ENCODE measurements around the gene CTBP1. TPM values are rescaled to one million over a fixed set of nuclear protein-coding genes. Genes with fewer than 3 reads are reported as not detected.

Gene CTBP1
- total and polyA plus RNA-seq, 9 of the 15 experiments (the other 6 are each of a cell fraction or from before 2014, with no cell fraction given), result 14.5 to 162 (median 68.2) TPM

DNA sequence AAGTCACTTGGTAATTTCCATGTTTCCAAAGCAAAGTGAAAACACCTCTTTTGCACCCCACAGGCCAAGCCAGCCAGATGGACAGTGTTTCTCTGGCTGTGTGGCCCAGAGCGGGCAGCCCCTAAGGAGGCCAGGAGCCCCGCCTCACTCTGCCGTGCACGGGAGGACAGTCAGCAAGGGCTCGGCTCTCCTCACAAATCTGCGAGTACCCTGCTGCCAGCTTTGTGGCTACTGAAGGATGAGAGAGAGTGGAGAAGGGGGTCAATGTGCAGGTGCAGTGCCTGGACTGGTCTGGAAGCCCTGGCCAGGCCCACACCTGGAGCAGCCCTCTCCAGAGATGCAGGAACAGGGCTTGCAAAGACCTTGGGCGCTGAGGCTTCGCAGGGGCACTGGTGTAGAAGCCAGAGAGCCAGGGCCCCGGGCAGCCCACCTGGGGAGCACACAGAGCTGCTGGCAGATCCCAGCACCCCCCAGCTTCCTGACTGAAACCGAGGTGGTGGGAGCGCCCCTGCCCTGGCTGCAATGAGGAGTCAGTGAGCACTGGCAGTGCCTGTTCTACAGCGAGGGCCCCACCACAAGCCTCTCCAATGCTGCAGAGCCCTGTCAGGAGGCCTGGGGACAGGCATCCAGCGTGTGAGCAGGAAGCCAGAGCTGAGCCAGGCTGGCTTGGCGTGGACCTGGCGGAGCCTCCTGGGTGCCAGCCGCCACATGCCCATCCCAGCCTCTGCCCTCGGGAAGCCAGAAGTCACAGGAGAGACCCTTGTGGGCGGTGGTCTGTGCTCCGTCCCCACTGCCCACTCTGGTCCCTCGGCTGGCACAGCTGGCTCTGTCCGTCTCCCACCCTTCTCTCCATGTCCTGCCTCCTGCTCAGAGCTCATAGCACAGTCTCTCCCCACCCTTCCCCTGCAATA is 80.5 kb downstream of the CTBP1 start:
- Histone ChIP-seq H3K4me2 (ENCODE audit: insufficient read depth, low read length) (peak overlapping the region; percentile 87; the same call in 1 of the 2 replicates), H2AFZ (ENCODE audit: low read depth, low read length) (peak overlapping the region; percentile 99), H3K9me3 (replicated peaks; ENCODE audit: control insufficient read depth, insufficient read depth, low read depth, low read length) (no peaks in the 10 kb centered on the region), H4K20me1 (replicated peaks; ENCODE audit: control insufficient read depth, insufficient read depth, low read length) (no peaks in the 10 kb centered on the region), H3K36me3 (ENCODE audit: control insufficient read depth, insufficient read depth, low read length) (no peaks in the 10 kb centered on the region), H3K4me3 (no peak overlapping the region), H3K9me1 (ENCODE audit: control insufficient read depth, insufficient read depth, low read length) (no peaks in the 10 kb centered on the region), H3K79me2 (ENCODE audit: control insufficient read depth, insufficient read depth, low read length) (no peaks in the 10 kb centered on the region), H3K4me1 (replicated peaks in 1 of 2; ENCODE audit: control insufficient read depth in 2 of 2, insufficient read depth in 2 of 2, low read length in 2 of 2) (peaks cover 5 to 54% of the 10 kb centered on the region in 2 experiments; a peak in 2 of 5 replicates), H3K9ac (ENCODE audit: insufficient read depth in 1 of 2, low read depth in 2 of 2, low read length in 2 of 2) (peak overlapping the region; percentile 65 to 82; a peak in 3 of 4 replicates), H3K27ac (ENCODE audit: extremely low read depth, low read depth, low read length) (no peak overlapping the region), H3K27me3 (ENCODE audit: control insufficient read depth in 2 of 2, insufficient read depth in 2 of 2, low read length in 2 of 2) (no peaks in the 10 kb centered on the region; a peak in 1 of 5 replicates)
- ChIA-PET CTCF (ENCODE audit: low intra/inter-chr PET ratio) (no interaction called here), POLR2A (interaction anchor here (0.9 kb wide), 1 partner anchor 121 kb away, joined by 4 read pairs; the partner anchor contains the start of gene MAEA)
- 45% methylated on average over 18 of the region's 21 CpGs for WGBS (ENCODE audit: insufficient coverage, low coverage, missing lambda C conversion rate)
- DNase-seq (ENCODE audit: extremely low read depth in 1 of 4, low spot score in 3 of 4), result no peak
- intact Hi-C loops (cut with micrococcal nuclease) (loop anchor here (5.0 kb wide), 1 partner anchor 34 kb away; no protein-coding TSS in a partner anchor), in situ Hi-C loops (cut with MboI) (no loop called here)
- ATAC-seq, result no peak
- no peak for TF ChIP-seq ZNF239 (CRISPR knock-in tag; IDR thresholded peaks at IDR 0.05)
- TF ChIP-seq FOXK1 (CRISPR knock-in tag; IDR thresholded peaks at IDR 0.05; ENCODE audit: borderline replicate concordance), result peak; percentile 17; the same call in 1 of the 2 replicates
- TF ChIP-seq NCOA6 (IDR thresholded peaks at IDR 0.05), result no peak
- TF ChIP-seq, protein P1, sequence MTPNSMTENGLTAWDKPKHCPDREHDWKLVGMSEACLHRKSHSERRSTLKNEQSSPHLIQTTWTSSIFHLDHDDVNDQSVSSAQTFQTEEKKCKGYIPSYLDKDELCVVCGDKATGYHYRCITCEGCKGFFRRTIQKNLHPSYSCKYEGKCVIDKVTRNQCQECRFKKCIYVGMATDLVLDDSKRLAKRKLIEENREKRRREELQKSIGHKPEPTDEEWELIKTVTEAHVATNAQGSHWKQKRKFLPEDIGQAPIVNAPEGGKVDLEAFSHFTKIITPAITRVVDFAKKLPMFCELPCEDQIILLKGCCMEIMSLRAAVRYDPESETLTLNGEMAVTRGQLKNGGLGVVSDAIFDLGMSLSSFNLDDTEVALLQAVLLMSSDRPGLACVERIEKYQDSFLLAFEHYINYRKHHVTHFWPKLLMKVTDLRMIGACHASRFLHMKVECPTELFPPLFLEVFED (CRISPR knock-in tag; conservative IDR thresholded peaks at IDR 0.05), result no peak
- no TSS peak for BruUV-seq (replicated peaks)
- FAIRE-seq, result no peak

Measured in K562 (cell line).